HG03558 (cell line): Measurements from ENCODE around the gene MAGIX.
A peak's percentile ranks its signal among the peaks of the same experiment; 100 is the strongest.
"Not testable (repeated sequence)": the region's sequence is repeated elsewhere in the genome, so short reads cannot be mapped to it uniquely, and the experiment has no call there.

Experiments used
- ATAC-seq: cut with Tn5 transposase; IDR thresholded peaks from one replicate; pipeline ENCODE4 v1.9.1; 2021; ENCODE audit warnings: moderate number of reproducible peaks; ENCODE audit not compliant: unreplicated experiment; ENCODE audit errors: extremely low read depth

The MAGIX gene

DNA sequence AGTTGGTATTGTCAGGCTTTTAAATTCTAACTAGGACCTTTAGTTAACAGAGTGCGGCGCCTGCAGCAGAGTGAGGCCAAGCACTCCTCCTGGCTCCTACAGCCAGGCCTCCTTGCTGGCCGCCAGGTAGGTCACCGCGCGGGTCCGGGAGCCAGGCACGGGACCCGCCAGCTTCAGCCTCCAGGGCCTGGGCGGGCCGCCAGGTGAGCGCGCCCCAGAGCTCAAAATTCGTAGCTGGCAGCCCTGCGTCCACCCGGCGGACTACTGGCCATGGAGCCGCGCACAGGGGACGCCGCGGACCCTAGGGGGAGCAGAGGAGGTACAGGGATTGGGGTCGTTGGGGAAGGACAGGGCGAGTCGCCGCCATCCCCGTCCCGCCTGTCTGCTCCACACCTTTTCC is at the start of gene MAGIX:
MAGIX (plus strand) TSS at position 139 of the 400 bp plus-strand sequence; CDS start at position 271, 132 bp downstream.
- ATAC-seq: no peak

GRCh38 chrX:49116076-49116475 is 46.5 kb upstream of the MAGIX start:
- no peak for ATAC-seq

DNA sequence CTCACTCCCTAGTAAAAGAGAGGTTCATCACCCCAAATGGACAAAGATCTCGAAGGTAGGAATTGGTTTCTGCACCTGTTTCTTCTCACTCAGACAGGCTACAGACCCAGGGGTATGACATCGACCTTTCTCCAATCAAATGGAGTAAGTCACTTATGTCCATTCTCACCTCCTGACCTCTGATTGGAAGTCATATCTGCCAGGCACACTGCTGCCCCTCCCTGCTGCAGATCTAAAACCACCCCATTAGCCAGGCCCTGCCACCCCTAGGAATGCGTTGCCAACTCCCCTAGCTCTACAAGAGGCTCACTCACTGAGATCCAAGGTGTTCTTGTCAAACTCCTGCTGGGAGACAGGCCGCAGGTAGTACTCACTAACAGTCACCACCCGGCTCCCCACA is 45.8 kb upstream of the MAGIX start:
- ATAC-seq: no peak

- no peak for ATAC-seq
These were observed 45.0 kb upstream of the MAGIX start for GRCh38 chrX:49117581-49117980.

DNA sequence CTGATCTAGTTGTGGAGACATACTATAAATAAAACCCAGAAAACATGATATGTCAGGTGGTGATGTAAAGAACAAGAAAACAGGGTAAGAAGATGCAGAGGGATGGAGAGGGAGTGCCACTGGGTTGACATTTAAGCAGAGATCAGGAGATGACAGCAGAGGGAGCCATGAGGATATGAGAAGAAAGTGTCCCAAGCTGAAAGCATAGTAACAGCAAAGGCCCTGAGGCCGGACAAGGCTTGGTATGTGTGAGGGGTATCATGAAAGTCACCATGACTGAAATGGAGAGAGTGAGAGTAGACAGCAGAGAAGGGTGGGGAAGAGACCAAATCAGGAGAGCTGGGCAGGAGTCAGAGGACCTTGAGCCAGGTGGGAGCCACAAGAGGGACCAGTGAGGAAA is 42.5 kb upstream of the MAGIX start:
- ATAC-seq: no peak

- ATAC-seq: no peak
These were observed 40.1 kb upstream of the MAGIX start for GRCh38 chrX:49122499-49122898.

GRCh38 chrX:49127742-49128258 is 34.8 kb upstream of the MAGIX start:
- ATAC-seq: not testable (repeated sequence)

DNA sequence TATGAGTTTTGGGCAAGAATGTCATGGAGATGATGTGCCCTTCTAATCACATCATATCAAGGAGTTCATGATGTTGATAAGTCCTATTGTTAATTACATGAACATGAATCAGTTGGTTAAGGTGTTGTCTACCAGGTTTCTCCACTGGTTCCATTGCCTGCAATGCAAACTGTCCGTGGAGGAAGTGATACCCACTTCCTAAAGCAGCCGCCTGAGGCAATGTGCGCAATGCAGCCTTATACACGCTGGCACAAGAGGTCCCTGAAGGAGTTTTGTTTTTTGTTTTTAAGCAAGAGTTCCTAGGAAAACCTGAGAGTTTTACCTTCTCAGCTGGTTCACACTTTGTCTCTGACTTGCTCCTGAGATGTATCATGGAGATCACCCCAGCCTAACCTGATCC is 33.1 kb upstream of the MAGIX start:
- no peak for ATAC-seq

DNA sequence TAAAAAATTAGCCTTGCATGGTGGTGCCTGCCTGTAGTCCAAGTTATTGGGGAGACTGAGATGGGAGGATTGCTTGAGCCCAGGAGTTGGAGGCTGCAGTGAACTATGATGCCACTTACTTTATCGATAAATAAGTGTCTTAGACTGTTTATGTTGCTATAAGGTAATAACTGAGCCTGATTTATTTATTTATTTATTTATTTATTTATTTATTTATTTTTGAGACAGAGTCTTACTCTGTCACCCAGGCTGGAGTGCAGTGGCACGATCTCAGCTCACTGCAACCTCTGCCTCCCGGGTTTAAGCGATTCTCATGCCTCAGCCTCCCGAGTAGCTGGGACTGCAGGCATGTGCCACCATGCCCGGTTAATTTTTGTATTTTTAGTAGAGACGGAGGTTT is 30.3 kb upstream of the MAGIX start:
- ATAC-seq: not testable (repeated sequence)

- ATAC-seq: no peak
These were observed 28.8 kb upstream of the MAGIX start for GRCh38 chrX:49133759-49134158.

GRCh38 chrX:49137492-49137891 is 25.1 kb upstream of the MAGIX start:
- no peak for ATAC-seq

- ATAC-seq: no peak
These were observed 22.8 kb upstream of the MAGIX start for GRCh38 chrX:49139713-49140112.

DNA sequence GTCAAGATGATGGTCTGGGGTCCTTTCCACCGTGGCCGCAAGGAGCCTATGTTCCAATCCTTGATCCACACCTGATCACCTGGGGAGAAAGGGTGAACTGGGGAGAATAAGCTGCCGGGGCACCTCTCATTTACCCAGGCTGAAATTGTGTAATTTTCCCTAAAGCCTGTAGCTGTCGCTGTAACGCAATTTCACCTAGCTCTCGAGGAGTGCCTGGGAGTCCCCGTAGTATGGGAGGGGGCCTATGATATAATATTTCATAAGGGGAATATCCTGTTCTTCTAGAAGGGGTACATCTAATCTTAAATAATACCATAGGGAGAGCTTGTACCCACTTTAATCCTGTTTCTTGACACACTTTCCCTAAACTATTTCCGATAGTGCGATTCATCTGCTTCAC is 20.3 kb upstream of the MAGIX start:
- ATAC-seq: not testable (repeated sequence)

DNA sequence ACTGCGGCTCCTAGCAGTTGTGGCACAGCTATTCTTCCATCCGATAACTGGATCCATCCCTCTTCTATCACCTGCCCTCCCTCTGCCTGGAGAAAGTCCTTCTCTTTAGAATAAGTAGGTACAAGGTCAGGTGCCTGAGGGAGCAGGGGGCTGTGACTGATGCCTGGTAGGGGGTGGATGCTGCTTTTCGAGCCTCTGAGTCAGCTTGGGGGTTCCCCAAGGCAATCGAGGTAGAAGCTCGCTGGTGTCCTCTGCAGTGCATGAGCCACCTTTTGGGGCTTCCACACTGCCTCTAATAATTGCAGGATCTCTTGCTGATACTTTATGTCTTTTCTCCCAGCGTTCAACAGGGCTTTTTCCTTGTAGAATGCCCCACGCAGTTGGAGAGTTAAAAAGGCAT is 19.4 kb upstream of the MAGIX start:
- ATAC-seq: not testable (repeated sequence)

DNA sequence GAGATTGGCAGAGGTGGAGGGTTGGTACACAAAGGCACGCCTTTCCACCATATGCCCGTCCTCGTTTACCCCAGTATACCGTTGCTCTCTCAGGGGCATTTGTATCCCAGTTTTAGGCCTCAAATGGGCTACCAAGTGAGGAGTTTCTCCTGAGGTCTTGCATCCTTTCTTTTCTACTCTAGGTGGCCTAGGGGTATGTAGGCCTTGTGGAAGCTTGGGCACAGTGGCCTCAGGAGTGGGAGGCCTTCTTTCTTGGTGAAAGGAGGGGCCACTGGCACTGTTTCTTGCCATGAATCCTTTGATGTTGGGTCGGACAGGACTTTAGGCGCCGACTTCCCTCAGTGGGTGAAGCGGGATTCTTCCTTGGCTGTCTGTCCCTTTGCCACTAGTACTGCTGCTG is 15.3 kb upstream of the MAGIX start:
- ATAC-seq: no peak

DNA sequence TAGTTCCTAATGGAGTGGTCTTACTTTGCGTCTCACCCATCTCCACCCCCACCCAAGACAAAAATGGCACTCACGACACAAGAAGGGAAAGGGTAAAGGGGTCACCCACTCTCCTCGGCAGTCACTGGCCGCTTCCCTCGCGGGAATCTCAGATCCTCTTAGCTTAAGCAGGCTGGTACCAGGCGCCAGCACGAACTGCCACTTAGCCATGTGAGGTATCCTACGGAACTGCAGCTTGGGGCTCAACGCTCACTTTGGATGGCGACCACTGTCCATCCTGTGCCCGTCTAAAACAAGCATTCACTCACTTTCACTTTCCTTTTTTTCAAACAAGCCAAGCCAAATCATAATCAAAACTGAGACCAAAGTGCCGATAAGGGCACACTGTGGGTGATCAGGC is 14.6 kb upstream of the MAGIX start:
- no peak for ATAC-seq

- not testable (repeated sequence) for ATAC-seq
These were observed 14.0 kb upstream of the MAGIX start for GRCh38 chrX:49148390-49149100.

DNA sequence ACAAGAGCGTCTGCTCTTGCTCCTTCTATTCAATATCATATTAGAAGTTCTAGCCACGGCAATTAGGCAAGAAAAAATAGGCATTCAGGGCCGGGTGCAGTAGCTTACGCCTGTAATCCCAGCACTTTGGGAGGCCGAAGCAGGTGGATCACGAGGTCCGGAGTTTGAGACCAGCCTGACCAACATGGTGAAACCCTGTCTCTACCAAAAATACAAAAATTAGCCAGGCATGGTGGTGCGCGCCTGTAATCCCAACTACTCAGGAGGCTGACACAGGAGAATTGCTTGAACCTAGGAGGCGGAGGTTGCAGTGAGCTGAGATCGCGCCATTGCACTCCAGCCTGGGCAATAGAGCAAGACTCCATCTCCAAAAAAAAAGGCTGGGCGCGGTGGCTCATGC is 13.3 kb upstream of the MAGIX start:
- ATAC-seq: not testable (repeated sequence)

GRCh38 chrX:49153467-49153866 is 9.1 kb upstream of the MAGIX start:
- no peak for ATAC-seq

DNA sequence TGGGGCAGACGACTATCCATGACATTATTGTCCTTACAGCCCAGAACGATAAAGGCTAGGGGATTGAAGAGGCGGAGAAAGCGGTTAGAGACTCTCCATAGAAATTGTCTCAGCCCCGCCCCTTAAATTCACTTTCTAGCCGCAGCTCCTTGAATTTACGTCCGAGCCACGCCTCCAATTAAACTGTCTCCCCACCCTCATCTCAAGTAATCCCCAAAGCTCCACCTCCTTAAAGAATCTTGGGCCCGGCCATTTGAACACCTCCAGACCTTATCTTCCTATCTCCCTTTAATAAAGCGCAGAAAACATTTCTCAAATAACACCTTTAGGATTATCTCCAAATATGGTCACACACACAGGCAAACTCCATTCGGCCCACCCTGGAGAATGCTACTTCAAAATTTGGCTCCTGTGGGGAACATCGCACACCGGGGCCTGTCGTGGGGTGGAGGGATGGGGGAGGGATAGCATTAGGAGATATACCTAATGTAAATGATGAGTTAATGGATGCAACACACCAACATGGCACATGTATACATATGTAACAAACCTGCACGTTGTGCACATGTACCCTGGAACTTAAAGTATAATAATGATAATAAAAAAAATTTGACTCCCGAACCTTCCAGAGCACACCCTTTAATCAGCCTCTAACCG is 7.2 kb upstream of the MAGIX start:
- no peak for ATAC-seq

DNA sequence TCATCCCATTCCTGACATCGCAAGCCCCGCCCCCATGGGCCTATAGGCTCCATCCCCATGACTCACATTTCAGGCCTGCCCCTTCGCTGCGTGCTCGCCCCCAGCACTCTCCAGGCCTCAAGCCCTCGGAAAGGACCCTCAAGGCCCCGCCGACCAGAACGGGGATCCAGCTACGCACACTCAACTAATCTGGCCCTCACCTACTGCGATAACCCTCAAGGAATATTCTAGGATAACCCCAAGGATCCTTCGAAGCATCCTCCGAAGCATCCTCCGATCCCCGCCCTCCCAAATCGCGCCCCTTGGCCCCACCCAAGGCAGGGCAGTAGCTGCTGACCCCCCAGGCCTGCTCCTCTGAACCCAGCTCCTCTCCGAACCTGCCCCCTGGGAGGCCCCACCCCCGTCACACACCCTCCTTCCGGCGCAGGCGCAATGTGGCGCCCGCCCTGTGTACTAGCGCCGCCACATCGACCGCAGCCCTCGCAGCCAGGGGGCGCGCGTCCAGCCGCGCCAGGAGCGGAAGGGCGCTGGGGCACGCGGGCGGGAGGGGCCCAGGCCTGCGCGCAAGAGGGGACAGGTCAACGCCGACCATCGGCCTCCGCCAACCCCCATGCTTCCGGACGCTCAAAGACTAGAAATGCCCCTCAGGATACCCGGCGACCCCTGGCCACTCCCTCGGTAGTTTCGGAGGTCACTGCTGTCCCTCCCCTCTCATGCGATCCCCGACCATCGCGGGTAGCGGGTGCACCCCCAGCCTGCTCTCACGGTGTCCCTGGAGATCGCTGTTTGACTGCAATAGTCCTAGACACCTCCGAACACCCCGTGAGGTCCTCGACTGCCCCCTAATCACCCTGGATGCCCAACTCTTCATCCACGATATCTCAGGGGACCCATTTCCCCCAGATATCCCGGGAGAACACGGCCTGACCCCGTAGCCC is 6.4 kb upstream of the MAGIX start:
- ATAC-seq: peak; percentile 69
